Ascending aorta (tissue), 2 donors: ENCODE measurements around the gene ALX1. TPM values are rescaled to one million over a fixed set of nuclear protein-coding genes. Genes with fewer than 3 reads are reported as not detected.
A peak's percentile ranks its signal among the peaks of the same experiment; 100 is the strongest.

ENCODE experiments used
- DNase-seq, 2 donors: peaks; one replicate each; pipeline ENCODE4 v3.0.0-alpha.2; 2019; ENCODE audit warnings: low spot score in 2 of 2
- H3K27ac ChIP-seq, 2 donors: fragments of 200-600 bp; sonication (generic); one replicate each; pipeline ENCODE4 v1.5.1; 2016 to 2017; ENCODE audit warnings: mild to moderate bottlenecking in 1 of 2
- H3K27me3 ChIP-seq: fragments of 200-600 bp; sonication (generic); one replicate; pipeline ENCODE4 v1.5.1; 2017
- H3K36me3 ChIP-seq, 2 donors: fragments of 200-600 bp; sonication (generic); one replicate each; pipeline ENCODE4 v1.5.1; 2016
- H3K4me1 ChIP-seq, 2 donors: fragments of 200-600 bp; sonication (generic); one replicate each; pipeline ENCODE4 v1.5.1; 2016 to 2017; ENCODE audit warnings: mild to moderate bottlenecking in 1 of 2
- H3K4me3 ChIP-seq, 2 donors: fragments of 200-600 bp; sonication (generic); one replicate each; pipeline ENCODE4 v1.5.1; 2016 to 2017; ENCODE audit warnings: mild to moderate bottlenecking in 1 of 2
- H3K9me3 ChIP-seq, 2 donors: fragments of 200-600 bp; sonication (generic); one replicate each; pipeline ENCODE4 v1.5.1; 2016
- CTCF ChIP-seq, 3 experiments: fragments of 200-600 bp in 2 of 3; fragments of 450-650 bp in 1 of 3; sonication (generic) in 2 of 3; IDR thresholded peaks; one replicate each; pipeline ENCODE4 v1.5.1; 2016 to 2019; ENCODE audit warnings: antibody characterized with exemption in 3 of 3, mild to moderate bottlenecking in 1 of 3, moderate library complexity in 1 of 3
- intact Hi-C: fragments of 100-400 bp; cut with DNase I; formaldehyde crosslinking; loops from one replicate; pipeline ENCODE4 v1.15.1; 2023
- total RNA-seq: library from RNA; depleted of rRNA; stranded (reverse); fragments of >200 nt; gene quantifications from one replicate; pipeline ENCODE4 v1.1.0, GENCODE V29; 2016

Gene ALX1
- not detected for total RNA-seq

GRCh38 chr12:85280165-85280983 lies at the start of gene ALX1:
TSS of gene ALX1 (plus strand) at chr12:85280220. CDS start at chr12:85280262, 42 bp downstream.
- peaks cover 0 to 13% of the 10 kb centered on the region in 2 donors for H3K9me3 ChIP-seq
- peaks cover 17% of the 10 kb centered on the region for H3K27me3 ChIP-seq
- H3K27ac ChIP-seq: no peak within 1 kb of the TSS
- intact Hi-C loops: no loop called here
- peak within 1 kb of the TSS; percentile 38 to 52 for H3K4me3 ChIP-seq
- no peaks in the 10 kb centered on the region for H3K36me3 ChIP-seq
- peaks cover 0 to 11% of the 10 kb centered on the region in 2 donors for H3K4me1 ChIP-seq
- no peak for DNase-seq
- TF ChIP-seq CTCF (IDR thresholded peaks at IDR 0.05): no peak

- H3K4me1 ChIP-seq: no peaks in the 10 kb centered on the region
- intact Hi-C loops: no loop called here
- no peaks in the 10 kb centered on the region for H3K36me3 ChIP-seq
- TF ChIP-seq CTCF (IDR thresholded peaks at IDR 0.05): no peak
- H3K27me3 ChIP-seq: no peaks in the 10 kb centered on the region
- H3K27ac ChIP-seq: no peak overlapping the region
- H3K4me3 ChIP-seq: no peak overlapping the region
- DNase-seq: no peak
- no peaks in the 10 kb centered on the region for H3K9me3 ChIP-seq
Measured at GRCh38 chr12:85237327-85237726, 42.7 kb upstream of the ALX1 start.

- no peak for DNase-seq
- TF ChIP-seq CTCF (IDR thresholded peaks at IDR 0.05): no peak
- no peaks in the 10 kb centered on the region for H3K4me1 ChIP-seq
- H3K4me3 ChIP-seq: no peak overlapping the region
- H3K27ac ChIP-seq: no peak overlapping the region
- no peaks in the 10 kb centered on the region for H3K27me3 ChIP-seq
- intact Hi-C loops: no loop called here
- no peaks in the 10 kb centered on the region for H3K9me3 ChIP-seq
- H3K36me3 ChIP-seq: no peaks in the 10 kb centered on the region
Measured at GRCh38 chr12:85244561-85244960, 35.5 kb upstream of the ALX1 start.

GRCh38 chr12:85253853-85254252 lies 26.2 kb upstream of the ALX1 start:
- Histone ChIP-seq H3K4me1 (no peaks in the 10 kb centered on the region), H3K9me3 (no peaks in the 10 kb centered on the region), H3K36me3 (no peaks in the 10 kb centered on the region), H3K27ac (no peak overlapping the region), H3K4me3 (no peak overlapping the region), H3K27me3 (no peaks in the 10 kb centered on the region)
- intact Hi-C loops: no loop called here
- DNase-seq: no peak
- TF ChIP-seq CTCF (IDR thresholded peaks at IDR 0.05): no peak

GRCh38 chr12:85257671-85258070 lies 22.3 kb upstream of the ALX1 start:
- no peaks in the 10 kb centered on the region for H3K36me3 ChIP-seq

More at GRCh38 chr12:85257671-85258070, 22.3 kb upstream of the ALX1 start:
- Histone ChIP-seq H3K9me3 (no peaks in the 10 kb centered on the region), H3K4me3 (no peak overlapping the region), H3K27ac (no peak overlapping the region), H3K4me1 (no peaks in the 10 kb centered on the region), H3K27me3 (no peaks in the 10 kb centered on the region)
- intact Hi-C loops: no loop called here
- no peak for DNase-seq
- no peak for TF ChIP-seq CTCF (IDR thresholded peaks at IDR 0.05)
